ENCODE data around the gene TSPAN16.
"Not testable (repeated sequence)": the region's sequence is repeated elsewhere in the genome, so short reads cannot be mapped to it uniquely, and the experiment has no call there.

DNA sequence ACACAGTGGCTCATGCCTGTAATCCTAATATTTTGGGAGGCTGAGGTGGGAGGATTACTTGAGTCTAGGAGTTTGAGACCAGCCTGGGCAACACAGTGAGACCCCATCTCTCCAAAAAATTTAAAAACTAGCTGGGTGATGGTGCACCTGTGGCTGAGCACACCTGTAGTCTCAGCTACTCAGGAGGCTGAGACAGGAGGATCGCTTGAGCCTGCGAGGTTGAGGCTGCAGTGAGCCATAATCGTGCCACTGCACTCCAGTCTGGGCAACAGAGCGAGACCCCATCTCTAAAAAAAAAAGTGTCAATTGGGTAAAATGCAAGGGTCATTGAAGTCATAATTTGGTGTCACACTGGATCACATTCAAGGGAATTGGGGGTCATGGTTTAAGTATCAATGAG is 58.1 kb downstream of the TSPAN16 start:
- TF ChIP-seq, protein P1, sequence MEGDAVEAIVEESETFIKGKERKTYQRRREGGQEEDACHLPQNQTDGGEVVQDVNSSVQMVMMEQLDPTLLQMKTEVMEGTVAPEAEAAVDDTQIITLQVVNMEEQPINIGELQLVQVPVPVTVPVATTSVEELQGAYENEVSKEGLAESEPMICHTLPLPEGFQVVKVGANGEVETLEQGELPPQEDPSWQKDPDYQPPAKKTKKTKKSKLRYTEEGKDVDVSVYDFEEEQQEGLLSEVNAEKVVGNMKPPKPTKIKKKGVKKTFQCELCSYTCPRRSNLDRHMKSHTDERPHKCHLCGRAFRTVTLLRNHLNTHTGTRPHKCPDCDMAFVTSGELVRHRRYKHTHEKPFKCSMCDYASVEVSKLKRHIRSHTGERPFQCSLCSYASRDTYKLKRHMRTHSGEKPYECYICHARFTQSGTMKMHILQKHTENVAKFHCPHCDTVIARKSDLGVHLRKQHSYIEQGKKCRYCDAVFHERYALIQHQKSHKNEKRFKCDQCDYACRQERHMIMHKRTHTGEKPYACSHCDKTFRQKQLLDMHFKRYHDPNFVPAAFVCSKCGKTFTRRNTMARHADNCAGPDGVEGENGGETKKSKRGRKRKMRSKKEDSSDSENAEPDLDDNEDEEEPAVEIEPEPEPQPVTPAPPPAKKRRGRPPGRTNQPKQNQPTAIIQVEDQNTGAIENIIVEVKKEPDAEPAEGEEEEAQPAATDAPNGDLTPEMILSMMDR (conservative IDR thresholded peaks at IDR 0.05; ENCODE audit: low read depth in 2 of 2) = not testable (repeated sequence)
- TF ChIP-seq EZH2 (IDR thresholded peaks at IDR 0.05; ENCODE audit: low read depth, unreplicated experiment); POLR2AphosphoS5 (IDR thresholded peaks at IDR 0.05; ENCODE audit: low read depth); CREB1 (CRISPR knock-in tag; IDR thresholded peaks at IDR 0.05; ENCODE audit: low read depth); EZH2phosphoT487 (IDR thresholded peaks at IDR 0.05; ENCODE audit: unreplicated experiment); JUNB (IDR thresholded peaks at IDR 0.05; ENCODE audit: unreplicated experiment); ZNF114 (CRISPR knock-in tag; IDR thresholded peaks at IDR 0.05); NANOG (IDR thresholded peaks at IDR 0.05; ENCODE audit: borderline replicate concordance): not testable (repeated sequence)
- TF ChIP-seq, protein P2, sequence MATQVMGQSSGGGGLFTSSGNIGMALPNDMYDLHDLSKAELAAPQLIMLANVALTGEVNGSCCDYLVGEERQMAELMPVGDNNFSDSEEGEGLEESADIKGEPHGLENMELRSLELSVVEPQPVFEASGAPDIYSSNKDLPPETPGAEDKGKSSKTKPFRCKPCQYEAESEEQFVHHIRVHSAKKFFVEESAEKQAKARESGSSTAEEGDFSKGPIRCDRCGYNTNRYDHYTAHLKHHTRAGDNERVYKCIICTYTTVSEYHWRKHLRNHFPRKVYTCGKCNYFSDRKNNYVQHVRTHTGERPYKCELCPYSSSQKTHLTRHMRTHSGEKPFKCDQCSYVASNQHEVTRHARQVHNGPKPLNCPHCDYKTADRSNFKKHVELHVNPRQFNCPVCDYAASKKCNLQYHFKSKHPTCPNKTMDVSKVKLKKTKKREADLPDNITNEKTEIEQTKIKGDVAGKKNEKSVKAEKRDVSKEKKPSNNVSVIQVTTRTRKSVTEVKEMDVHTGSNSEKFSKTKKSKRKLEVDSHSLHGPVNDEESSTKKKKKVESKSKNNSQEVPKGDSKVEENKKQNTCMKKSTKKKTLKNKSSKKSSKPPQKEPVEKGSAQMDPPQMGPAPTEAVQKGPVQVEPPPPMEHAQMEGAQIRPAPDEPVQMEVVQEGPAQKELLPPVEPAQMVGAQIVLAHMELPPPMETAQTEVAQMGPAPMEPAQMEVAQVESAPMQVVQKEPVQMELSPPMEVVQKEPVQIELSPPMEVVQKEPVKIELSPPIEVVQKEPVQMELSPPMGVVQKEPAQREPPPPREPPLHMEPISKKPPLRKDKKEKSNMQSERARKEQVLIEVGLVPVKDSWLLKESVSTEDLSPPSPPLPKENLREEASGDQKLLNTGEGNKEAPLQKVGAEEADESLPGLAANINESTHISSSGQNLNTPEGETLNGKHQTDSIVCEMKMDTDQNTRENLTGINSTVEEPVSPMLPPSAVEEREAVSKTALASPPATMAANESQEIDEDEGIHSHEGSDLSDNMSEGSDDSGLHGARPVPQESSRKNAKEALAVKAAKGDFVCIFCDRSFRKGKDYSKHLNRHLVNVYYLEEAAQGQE (IDR thresholded peaks at IDR 0.05; ENCODE audit: unreplicated experiment) = not testable (repeated sequence)
- TF ChIP-seq, protein P3, sequence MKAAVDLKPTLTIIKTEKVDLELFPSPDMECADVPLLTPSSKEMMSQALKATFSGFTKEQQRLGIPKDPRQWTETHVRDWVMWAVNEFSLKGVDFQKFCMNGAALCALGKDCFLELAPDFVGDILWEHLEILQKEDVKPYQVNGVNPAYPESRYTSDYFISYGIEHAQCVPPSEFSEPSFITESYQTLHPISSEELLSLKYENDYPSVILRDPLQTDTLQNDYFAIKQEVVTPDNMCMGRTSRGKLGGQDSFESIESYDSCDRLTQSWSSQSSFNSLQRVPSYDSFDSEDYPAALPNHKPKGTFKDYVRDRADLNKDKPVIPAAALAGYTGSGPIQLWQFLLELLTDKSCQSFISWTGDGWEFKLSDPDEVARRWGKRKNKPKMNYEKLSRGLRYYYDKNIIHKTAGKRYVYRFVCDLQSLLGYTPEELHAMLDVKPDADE (IDR thresholded peaks at IDR 0.05) = not testable (repeated sequence)
